GM19025 (cell line): ENCODE measurements around the gene KCNK16.

Experiments used
- ATAC-seq: cut with Tn5 transposase; IDR thresholded peaks from one replicate; pipeline ENCODE4 v1.9.1; 2021; ENCODE audit warnings: mild to moderate bottlenecking, low read depth, moderate library complexity; ENCODE audit not compliant: unreplicated experiment

KCNK16 gene

GRCh38 chr6:39281312-39281980 is 41.1 kb downstream of the KCNK16 start:
- ATAC-seq = no peak

- ATAC-seq = no peak
These were observed 42.2 kb downstream of the KCNK16 start for GRCh38 chr6:39280247-39280731.

GRCh38 chr6:39279539-39279938 is 43.0 kb downstream of the KCNK16 start:
- ATAC-seq = no peak

- no peak for ATAC-seq
These were observed 46.0 kb downstream of the KCNK16 start for GRCh38 chr6:39276379-39276995.

- ATAC-seq = no peak
These were observed 47.6 kb downstream of the KCNK16 start for GRCh38 chr6:39274903-39275302.

- no peak for ATAC-seq
These were observed 48.0 kb downstream of the KCNK16 start for GRCh38 chr6:39274471-39274870.

GRCh38 chr6:39273406-39273821 is 49.1 kb downstream of the KCNK16 start:
- ATAC-seq = no peak

- no peak for ATAC-seq
These were observed 52.5 kb downstream of the KCNK16 start for GRCh38 chr6:39269961-39270360.

GRCh38 chr6:39268721-39269120 is 53.8 kb downstream of the KCNK16 start:
- ATAC-seq = no peak

GRCh38 chr6:39268171-39268570 is 54.3 kb downstream of the KCNK16 start:
- ATAC-seq = no peak

GRCh38 chr6:39266782-39267355 is 55.6 kb downstream of the KCNK16 start:
- ATAC-seq = no peak

- ATAC-seq = no peak
These were observed 56.1 kb downstream of the KCNK16 start for GRCh38 chr6:39266375-39266774.
